Glutamatergic neuron (in vitro differentiated cells): Measurements from ENCODE around the gene ZNF652. TPM values are rescaled to one million over a fixed set of nuclear protein-coding genes. Genes with fewer than 3 reads are reported as not detected.
"Not testable (repeated sequence)": the region's sequence is repeated elsewhere in the genome, so short reads cannot be mapped to it uniquely, and the experiment has no call there.

Experiments
- DNase-seq: peaks from one replicate; pipeline ENCODE4 v3.0.0; 2022
- H3K27ac Mint-ChIP-seq: one replicate; pipeline ENCODE4 v1.8.0; 2020; ENCODE audit warnings: mild to moderate bottlenecking, mixed read lengths, inconsistent platforms; ENCODE audit not compliant: unreplicated experiment
- H3K27me3 Mint-ChIP-seq: one replicate; pipeline ENCODE4 v1.8.0; 2020; ENCODE audit warnings: mild to moderate bottlenecking, moderate library complexity, mixed read lengths, inconsistent platforms; ENCODE audit not compliant: unreplicated experiment
- H3K36me3 Mint-ChIP-seq: one replicate; pipeline ENCODE4 v1.8.0; 2020; ENCODE audit warnings: mild to moderate bottlenecking, mixed read lengths, inconsistent platforms; ENCODE audit not compliant: unreplicated experiment
- H3K4me1 Mint-ChIP-seq: one replicate; pipeline ENCODE4 v1.8.0; 2020; ENCODE audit warnings: mild to moderate bottlenecking, low read depth, mixed read lengths, inconsistent platforms; ENCODE audit not compliant: unreplicated experiment
- H3K4me3 Mint-ChIP-seq: one replicate; pipeline ENCODE4 v1.8.0; 2020; ENCODE audit warnings: mild to moderate bottlenecking, mixed read lengths, inconsistent platforms; ENCODE audit not compliant: unreplicated experiment
- H3K9me3 Mint-ChIP-seq: one replicate; pipeline ENCODE4 v1.8.0; 2020; ENCODE audit warnings: mild to moderate bottlenecking, moderate library complexity, mixed read lengths, inconsistent platforms; ENCODE audit not compliant: unreplicated experiment
- CTCF ChIP-seq: fragments of 200-600 bp; sonication (generic); IDR thresholded peaks from one replicate; pipeline ENCODE4 v1.5.0; 2021; ENCODE audit not compliant: partially characterized antibody, unreplicated experiment
- total RNA-seq: library from RNA; stranded (reverse); fragmentation: NEBNext Ultra II Directional; extraction: Animal tissue kit (Norgen Biotek cat#: 25700); gene quantifications from one replicate; pipeline ENCODE4 v1.2.1, GENCODE V29; 2021; ENCODE audit not compliant: unreplicated experiment

ZNF652 gene
- total RNA-seq, 1 donor from 2014 or later = 37.4 TPM

DNA sequence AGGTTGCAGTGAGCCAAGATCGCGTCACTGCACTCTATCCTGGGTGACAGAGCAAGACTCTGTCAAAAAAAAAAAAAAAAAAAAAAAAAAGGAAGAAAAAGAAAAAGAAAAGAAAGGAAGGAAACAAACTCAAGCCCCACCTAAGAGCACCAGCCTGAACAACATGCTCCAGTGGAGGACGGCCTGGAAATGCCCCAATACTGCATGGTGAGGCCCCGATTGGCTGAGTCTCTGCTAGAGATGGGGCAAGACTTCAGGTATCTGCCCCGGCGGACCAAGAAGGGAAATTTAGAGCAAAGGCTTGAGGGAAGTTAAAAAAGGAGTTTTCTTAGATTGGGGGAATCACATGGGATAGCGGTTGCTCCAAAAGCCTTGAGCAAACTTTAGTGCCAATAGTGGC, 10.4 kb upstream of the ZNF652 start:
- Mint-ChIP-seq H3K27me3 (peaks cover 3% of the 10 kb centered on the region), H3K4me3 (no peak overlapping the region), H3K36me3 (no peaks in the 10 kb centered on the region), H3K4me1 (no peaks in the 10 kb centered on the region), H3K9me3 (peaks cover 1% of the 10 kb centered on the region), H3K27ac (no peak overlapping the region)
- no peak for TF ChIP-seq CTCF
- no peak for DNase-seq

DNA sequence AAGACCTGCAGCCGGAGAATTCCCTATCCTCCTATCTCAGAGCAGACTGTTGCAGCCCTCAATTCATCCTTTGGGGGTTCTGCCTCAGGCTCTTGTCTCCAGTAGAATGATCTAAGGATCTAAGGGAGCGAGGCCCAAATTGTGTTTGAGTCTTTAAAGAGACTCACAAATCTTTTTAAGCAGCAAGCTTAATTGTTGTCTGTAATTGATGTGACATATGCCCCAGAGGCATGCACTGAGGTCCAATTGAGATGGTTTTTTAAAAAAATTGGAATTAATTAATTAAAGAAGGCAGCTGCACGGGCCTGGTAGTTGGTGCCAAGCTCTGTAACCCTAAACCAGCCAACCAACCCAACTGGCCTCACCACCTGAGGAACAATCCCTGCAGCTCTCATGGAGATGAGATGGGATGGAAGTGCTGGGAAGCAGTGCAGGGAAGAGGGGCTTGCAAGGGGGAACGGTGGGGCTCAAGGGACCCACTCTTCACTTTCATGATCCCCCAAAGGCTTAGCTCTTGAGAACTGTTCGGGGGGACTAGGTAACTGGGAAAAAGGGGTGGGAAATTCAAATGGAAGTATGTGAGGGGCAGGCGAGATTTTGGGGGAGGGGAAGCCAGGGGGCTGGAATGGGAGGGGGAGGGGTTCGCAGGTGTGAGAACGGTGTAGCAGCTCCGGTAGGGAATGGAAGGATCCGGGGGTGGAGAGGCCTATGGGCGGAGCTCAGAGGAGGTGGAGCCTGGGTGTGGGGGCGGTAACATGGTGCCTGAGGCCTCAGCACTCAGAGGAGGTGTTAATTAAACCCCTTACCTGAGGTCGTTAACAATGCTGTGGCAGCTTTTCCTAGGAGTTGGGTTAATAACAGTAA, 9.2 kb upstream of the ZNF652 start:
- Mint-ChIP-seq H3K36me3 (no peaks in the 10 kb centered on the region), H3K9me3 (peaks cover 1% of the 10 kb centered on the region), H3K27me3 (peaks cover 1% of the 10 kb centered on the region), H3K27ac (no peak overlapping the region), H3K4me1 (no peaks in the 10 kb centered on the region), H3K4me3 (no peak overlapping the region)
- no peak for TF ChIP-seq CTCF
- no peak for DNase-seq

- H3K9me3 Mint-ChIP-seq = peaks cover 1% of the 10 kb centered on the region
- no peaks in the 10 kb centered on the region for H3K4me1 Mint-ChIP-seq
- H3K27ac Mint-ChIP-seq = no peak overlapping the region
- H3K36me3 Mint-ChIP-seq = no peaks in the 10 kb centered on the region
- no peak for DNase-seq
- H3K27me3 Mint-ChIP-seq = peaks cover 1% of the 10 kb centered on the region
- no peak for TF ChIP-seq CTCF
- H3K4me3 Mint-ChIP-seq = no peak overlapping the region
Measured at GRCh38 chr17:49369760-49370159, 7.7 kb upstream of the ZNF652 start.

GRCh38 chr17:49369089-49369488, 7.0 kb upstream of the ZNF652 start:
- Mint-ChIP-seq H3K36me3 (no peaks in the 10 kb centered on the region), H3K27ac (no peak overlapping the region), H3K4me3 (no peak overlapping the region), H3K27me3 (peaks cover 1% of the 10 kb centered on the region), H3K9me3 (peaks cover 1% of the 10 kb centered on the region), H3K4me1 (no peaks in the 10 kb centered on the region)
- DNase-seq = no peak
- no peak for TF ChIP-seq CTCF

DNA sequence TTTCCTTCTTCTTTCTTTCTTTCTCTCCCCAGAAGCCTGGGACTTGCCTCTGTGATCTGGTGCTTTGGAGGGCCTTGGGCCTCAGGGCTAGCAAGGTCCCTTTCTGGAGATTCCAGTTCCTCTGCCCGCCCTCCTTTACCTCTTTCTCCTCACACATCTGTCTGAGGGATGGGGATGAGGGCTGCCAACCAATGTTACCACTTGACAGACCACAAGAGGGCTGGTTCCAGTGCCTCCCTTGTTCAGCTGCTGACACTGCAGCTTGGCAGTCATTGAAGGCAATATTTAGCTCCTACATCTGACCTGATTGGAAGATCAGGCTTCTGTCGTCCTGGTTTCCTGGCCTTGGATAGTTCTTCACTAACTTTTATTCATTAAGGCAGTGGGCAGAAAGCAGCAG, 3.6 kb upstream of the ZNF652 start:
- H3K27ac Mint-ChIP-seq = no peak overlapping the region
- H3K9me3 Mint-ChIP-seq = peaks cover 6% of the 10 kb centered on the region
- H3K4me1 Mint-ChIP-seq = peaks cover 4% of the 10 kb centered on the region
- no peaks in the 10 kb centered on the region for H3K36me3 Mint-ChIP-seq
- H3K27me3 Mint-ChIP-seq = peaks cover 10% of the 10 kb centered on the region
- TF ChIP-seq CTCF = no peak
- no peak overlapping the region for H3K4me3 Mint-ChIP-seq
- DNase-seq = peak; percentile 38

DNA sequence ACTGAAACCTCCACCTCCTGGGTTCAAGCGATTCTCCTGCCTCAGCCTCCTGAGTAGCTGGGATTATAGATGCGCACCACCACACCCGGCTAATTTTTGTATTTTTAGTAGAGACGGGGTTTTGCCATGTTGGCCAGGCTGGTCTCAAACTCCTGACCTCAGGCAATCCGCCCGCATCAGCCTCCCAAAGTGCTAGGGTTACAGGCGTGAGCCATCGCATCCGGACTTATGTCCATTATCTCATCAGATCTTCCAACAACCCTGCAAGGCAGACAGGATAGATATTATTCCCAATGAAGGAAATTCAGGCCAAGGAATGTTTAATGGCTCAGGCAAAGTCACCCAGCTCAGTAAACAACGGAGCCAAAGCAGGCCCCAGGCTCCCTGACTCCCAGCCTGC, 3.1 kb upstream of the ZNF652 start:
- H3K27me3 Mint-ChIP-seq = peaks cover 11% of the 10 kb centered on the region
- H3K4me3 Mint-ChIP-seq, H3K27ac Mint-ChIP-seq, H3K9me3 Mint-ChIP-seq, H3K36me3 Mint-ChIP-seq, H3K4me1 Mint-ChIP-seq, DNase-seq: not testable (repeated sequence)
